GM12878 (cell line): ENCODE results near the gene DNMT3A.

Experiments used
- CHD2 ChIP-seq: IDR thresholded peaks from 2 replicates; pipeline ENCODE4 v1.6.1; 2011; ENCODE audit warnings: low read depth, low read length, improper control_type of control experiment, borderline replicate concordance
- CTCF ChIP-seq, 3 experiments: IDR thresholded peaks in 2 of 3; conservative IDR thresholded peaks in 1 of 3; 2 replicates each; pipeline ENCODE4 v1.5.1; 2011; ENCODE audit warnings: low read depth in 3 of 3, low read length in 3 of 3, mild to moderate bottlenecking in 3 of 3, control low read depth in 2 of 3, moderate library complexity in 2 of 3, inconsistent platforms in 1 of 3, mixed read lengths in 1 of 3; ENCODE audit not compliant: control insufficient read depth in 2 of 3, insufficient read depth in 1 of 3; ENCODE audit errors: extremely low read depth in 1 of 3
- FOS ChIP-seq: IDR thresholded peaks from 3 replicates; pipeline ENCODE4 v1.6.1; 2011; ENCODE audit warnings: borderline replicate concordance; ENCODE audit not compliant: insufficient read length; ENCODE audit errors: extremely low read depth
- JUNB ChIP-seq: IDR thresholded peaks from 2 replicates; pipeline ENCODE4 v1.6.1; 2016; ENCODE audit warnings: antibody characterized with exemption, mild to moderate bottlenecking
- KAT2A ChIP-seq: conservative IDR thresholded peaks from 2 replicates; pipeline ENCODE4 v1.6.1; 2011; ENCODE audit warnings: low read depth, low read length; ENCODE audit not compliant: control insufficient read depth
- POLR2AphosphoS5 ChIP-seq: IDR thresholded peaks from 2 replicates; pipeline ENCODE4 v1.6.1; 2011; ENCODE audit warnings: mild to moderate bottlenecking, low read length, inconsistent platforms
- RFX5 ChIP-seq: IDR thresholded peaks from 2 replicates; pipeline ENCODE4 v1.6.1; 2011; ENCODE audit warnings: low read depth, low read length, improper control_type of control experiment
- SMC3 ChIP-seq: IDR thresholded peaks from 2 replicates; pipeline ENCODE4 v1.6.1; 2011; ENCODE audit warnings: low read length, improper control_type of control experiment, borderline replicate concordance
- ZNF274 ChIP-seq: IDR thresholded peaks from one replicate; pipeline ENCODE4 v1.8.0; 2011; ENCODE audit not compliant: insufficient read length, insufficient read depth
- ZSCAN29 ChIP-seq: fragments of 450-650 bp; IDR thresholded peaks from 2 replicates; pipeline ENCODE4 v1.6.1; 2017; ENCODE audit warnings: mild to moderate bottlenecking, moderate library complexity
- TF ChIP-seq, protein P1 (sequence below): IDR thresholded peaks from 2 replicates; pipeline ENCODE4 v1.6.1; 2011; ENCODE audit warnings: mild to moderate bottlenecking, low read depth, low read length, moderate library complexity; ENCODE audit not compliant: insufficient replicate concordance
- TF ChIP-seq, protein P2 (sequence below): fragments of 450-650 bp; IDR thresholded peaks from 2 replicates; pipeline ENCODE4 v1.6.1; 2017; ENCODE audit warnings: mild to moderate bottlenecking
- TF ChIP-seq, protein P3 (sequence below): IDR thresholded peaks from 2 replicates; pipeline ENCODE4 v1.6.1; 2012; ENCODE audit warnings: mild to moderate bottlenecking, low read depth, low read length
- TF ChIP-seq, protein P4 (sequence below): fragments of 450-650 bp; IDR thresholded peaks from 2 replicates; pipeline ENCODE4 v1.6.1; 2014; ENCODE audit warnings: mild to moderate bottlenecking

GRCh38 chr2:25313711-25314513 lies 27.8 kb downstream of the DNMT3A start:
- TF ChIP-seq JUNB (no peak), CTCF (IDR thresholded peaks at IDR 0.05 in 2 of 3, conservative IDR thresholded peaks at IDR 0.05 in 1 of 3; ENCODE audit: control insufficient read depth in 2 of 3, extremely low read depth in 1 of 3, insufficient read depth in 1 of 3, low read depth in 3 of 3, low read length in 3 of 3) (no peak), POLR2AphosphoS5 (no peak), FOS (no peak), KAT2A (no peak), ZNF274 (no peak), CHD2 (no peak), SMC3 (no peak), RFX5 (no peak), ZSCAN29 (no peak)
- TF ChIP-seq, protein P1, sequence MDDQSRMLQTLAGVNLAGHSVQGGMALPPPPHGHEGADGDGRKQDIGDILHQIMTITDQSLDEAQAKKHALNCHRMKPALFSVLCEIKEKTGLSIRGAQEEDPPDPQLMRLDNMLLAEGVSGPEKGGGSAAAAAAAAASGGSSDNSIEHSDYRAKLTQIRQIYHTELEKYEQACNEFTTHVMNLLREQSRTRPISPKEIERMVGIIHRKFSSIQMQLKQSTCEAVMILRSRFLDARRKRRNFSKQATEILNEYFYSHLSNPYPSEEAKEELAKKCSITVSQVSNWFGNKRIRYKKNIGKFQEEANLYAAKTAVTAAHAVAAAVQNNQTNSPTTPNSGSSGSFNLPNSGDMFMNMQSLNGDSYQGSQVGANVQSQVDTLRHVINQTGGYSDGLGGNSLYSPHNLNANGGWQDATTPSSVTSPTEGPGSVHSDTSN: no peak
- TF ChIP-seq, protein P2, sequence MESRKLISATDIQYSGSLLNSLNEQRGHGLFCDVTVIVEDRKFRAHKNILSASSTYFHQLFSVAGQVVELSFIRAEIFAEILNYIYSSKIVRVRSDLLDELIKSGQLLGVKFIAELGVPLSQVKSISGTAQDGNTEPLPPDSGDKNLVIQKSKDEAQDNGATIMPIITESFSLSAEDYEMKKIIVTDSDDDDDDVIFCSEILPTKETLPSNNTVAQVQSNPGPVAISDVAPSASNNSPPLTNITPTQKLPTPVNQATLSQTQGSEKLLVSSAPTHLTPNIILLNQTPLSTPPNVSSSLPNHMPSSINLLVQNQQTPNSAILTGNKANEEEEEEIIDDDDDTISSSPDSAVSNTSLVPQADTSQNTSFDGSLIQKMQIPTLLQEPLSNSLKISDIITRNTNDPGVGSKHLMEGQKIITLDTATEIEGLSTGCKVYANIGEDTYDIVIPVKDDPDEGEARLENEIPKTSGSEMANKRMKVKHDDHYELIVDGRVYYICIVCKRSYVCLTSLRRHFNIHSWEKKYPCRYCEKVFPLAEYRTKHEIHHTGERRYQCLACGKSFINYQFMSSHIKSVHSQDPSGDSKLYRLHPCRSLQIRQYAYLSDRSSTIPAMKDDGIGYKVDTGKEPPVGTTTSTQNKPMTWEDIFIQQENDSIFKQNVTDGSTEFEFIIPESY: no peak
- TF ChIP-seq, protein P3, sequence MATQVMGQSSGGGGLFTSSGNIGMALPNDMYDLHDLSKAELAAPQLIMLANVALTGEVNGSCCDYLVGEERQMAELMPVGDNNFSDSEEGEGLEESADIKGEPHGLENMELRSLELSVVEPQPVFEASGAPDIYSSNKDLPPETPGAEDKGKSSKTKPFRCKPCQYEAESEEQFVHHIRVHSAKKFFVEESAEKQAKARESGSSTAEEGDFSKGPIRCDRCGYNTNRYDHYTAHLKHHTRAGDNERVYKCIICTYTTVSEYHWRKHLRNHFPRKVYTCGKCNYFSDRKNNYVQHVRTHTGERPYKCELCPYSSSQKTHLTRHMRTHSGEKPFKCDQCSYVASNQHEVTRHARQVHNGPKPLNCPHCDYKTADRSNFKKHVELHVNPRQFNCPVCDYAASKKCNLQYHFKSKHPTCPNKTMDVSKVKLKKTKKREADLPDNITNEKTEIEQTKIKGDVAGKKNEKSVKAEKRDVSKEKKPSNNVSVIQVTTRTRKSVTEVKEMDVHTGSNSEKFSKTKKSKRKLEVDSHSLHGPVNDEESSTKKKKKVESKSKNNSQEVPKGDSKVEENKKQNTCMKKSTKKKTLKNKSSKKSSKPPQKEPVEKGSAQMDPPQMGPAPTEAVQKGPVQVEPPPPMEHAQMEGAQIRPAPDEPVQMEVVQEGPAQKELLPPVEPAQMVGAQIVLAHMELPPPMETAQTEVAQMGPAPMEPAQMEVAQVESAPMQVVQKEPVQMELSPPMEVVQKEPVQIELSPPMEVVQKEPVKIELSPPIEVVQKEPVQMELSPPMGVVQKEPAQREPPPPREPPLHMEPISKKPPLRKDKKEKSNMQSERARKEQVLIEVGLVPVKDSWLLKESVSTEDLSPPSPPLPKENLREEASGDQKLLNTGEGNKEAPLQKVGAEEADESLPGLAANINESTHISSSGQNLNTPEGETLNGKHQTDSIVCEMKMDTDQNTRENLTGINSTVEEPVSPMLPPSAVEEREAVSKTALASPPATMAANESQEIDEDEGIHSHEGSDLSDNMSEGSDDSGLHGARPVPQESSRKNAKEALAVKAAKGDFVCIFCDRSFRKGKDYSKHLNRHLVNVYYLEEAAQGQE: no peak
- TF ChIP-seq, protein P4, sequence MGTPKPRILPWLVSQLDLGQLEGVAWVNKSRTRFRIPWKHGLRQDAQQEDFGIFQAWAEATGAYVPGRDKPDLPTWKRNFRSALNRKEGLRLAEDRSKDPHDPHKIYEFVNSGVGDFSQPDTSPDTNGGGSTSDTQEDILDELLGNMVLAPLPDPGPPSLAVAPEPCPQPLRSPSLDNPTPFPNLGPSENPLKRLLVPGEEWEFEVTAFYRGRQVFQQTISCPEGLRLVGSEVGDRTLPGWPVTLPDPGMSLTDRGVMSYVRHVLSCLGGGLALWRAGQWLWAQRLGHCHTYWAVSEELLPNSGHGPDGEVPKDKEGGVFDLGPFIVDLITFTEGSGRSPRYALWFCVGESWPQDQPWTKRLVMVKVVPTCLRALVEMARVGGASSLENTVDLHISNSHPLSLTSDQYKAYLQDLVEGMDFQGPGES: no peak
